ENCODE results near the gene PAPLN.

DNA sequence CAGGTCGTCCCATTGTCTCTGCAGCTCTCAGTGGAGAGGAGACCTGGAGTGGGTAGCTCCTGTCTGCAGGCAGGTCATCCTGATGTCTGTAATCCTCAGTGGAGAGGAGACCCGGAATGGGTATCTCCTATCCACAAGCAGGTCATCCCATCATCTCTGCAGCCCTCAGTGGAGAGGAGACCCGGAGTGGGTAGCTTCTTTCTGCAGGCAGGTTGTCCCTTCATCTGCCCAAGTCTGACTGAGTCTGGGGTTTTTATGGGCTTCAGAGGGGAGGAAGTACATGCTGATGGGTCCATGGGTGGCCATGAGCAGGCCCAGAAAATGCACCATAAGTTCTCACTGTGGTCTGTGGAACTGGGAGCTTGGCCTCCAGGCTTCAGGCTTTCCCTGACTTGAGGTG is 28.9 kb upstream of the PAPLN start:
- TF ChIP-seq, protein P1, sequence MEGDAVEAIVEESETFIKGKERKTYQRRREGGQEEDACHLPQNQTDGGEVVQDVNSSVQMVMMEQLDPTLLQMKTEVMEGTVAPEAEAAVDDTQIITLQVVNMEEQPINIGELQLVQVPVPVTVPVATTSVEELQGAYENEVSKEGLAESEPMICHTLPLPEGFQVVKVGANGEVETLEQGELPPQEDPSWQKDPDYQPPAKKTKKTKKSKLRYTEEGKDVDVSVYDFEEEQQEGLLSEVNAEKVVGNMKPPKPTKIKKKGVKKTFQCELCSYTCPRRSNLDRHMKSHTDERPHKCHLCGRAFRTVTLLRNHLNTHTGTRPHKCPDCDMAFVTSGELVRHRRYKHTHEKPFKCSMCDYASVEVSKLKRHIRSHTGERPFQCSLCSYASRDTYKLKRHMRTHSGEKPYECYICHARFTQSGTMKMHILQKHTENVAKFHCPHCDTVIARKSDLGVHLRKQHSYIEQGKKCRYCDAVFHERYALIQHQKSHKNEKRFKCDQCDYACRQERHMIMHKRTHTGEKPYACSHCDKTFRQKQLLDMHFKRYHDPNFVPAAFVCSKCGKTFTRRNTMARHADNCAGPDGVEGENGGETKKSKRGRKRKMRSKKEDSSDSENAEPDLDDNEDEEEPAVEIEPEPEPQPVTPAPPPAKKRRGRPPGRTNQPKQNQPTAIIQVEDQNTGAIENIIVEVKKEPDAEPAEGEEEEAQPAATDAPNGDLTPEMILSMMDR (IDR thresholded peaks at IDR 0.05; ENCODE audit: low read length): no peak
- TF ChIP-seq EZH2 (IDR thresholded peaks at IDR 0.05; ENCODE audit: borderline replicate concordance, low read length): no peak
